ENCODE measurements around the gene CTBP1. TPM values are rescaled to one million over a fixed set of nuclear protein-coding genes. Genes with fewer than 3 reads are reported as not detected.

CTBP1 gene
- total and polyA plus RNA-seq, 7 experiments from 2014 or later: 57.2 to 233 (median 180) TPM

DNA sequence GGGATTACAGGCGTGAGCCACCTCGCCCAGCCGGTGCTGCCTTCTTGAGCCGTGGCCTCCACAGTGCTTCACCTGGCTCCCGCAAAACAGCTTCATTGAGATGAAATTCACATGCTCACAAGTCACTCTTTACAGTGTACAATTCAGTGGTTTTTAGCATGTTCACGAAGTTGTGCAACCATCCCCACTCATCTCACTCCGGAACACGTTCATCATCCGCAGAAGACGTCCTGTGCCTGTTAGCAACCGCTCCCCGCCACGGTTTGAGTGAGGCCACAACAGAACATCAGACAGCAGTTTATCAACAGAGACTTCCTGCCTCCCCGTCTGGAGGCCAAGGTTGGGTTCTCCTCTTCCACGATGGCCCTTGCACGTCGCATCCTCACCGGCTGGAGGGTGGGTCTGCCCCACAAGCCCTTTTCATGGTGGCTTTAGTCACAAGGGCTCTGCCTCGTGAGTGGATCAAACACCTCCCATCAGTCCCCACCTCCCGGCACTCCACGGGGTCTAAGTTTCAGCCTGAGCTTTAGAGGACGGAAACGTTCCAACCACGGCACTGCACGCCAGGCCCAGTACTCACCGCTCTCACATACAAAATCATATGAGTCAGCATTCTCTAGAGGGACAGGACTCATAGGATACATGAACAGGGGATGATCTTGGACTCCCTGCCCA is 46.9 kb downstream of the CTBP1 start:
- H3K36me3 ChIP-seq (ENCODE audit: control insufficient read depth in 2 of 3, insufficient read depth in 3 of 3, low read length in 3 of 3): peaks cover 0 to 3% (median under 1%) of the 10 kb centered on the region in 3 experiments
- H3K4me3 ChIP-seq (ENCODE audit: low read length): peak overlapping the region; percentile 85
- POLR2A ChIA-PET: interaction anchor here (0.6 to 4.1 kb wide), 7 partner anchors 16 to 144 kb away, joined by 3 to 21 read pairs (median 4); partner anchors contain the start of genes CTBP1 and UVSSA
- Mint-ChIP-seq H3K4me1 (peaks cover 12 to 57% (median 43%) of the 10 kb centered on the region in 7 donors), H3K4me3 (peak overlapping the region; percentile 75 to 93 (median 86)), H3K9me3 (peaks cover 0 to 2% (median 0%) of the 10 kb centered on the region in 11 donors), H3K27ac (peak overlapping the region; percentile 92 to 99 (median 97)), H3K36me3 (peaks cover 0 to 6% (median 0%) of the 10 kb centered on the region in 5 donors), H3K27me3 (no peaks in the 10 kb centered on the region)
- DNase-seq: peak; percentile 57 to 91 (median 86)
- intact Hi-C loops (cut with micrococcal nuclease): loop anchor here (1.0 to 5.0 kb wide), 11 partner anchors 15 to 192 kb away; partner anchors contain the start of genes UVSSA (in 2 of the 2), CTBP1 (in 1 of the 2) and MAEA (in 1 of the 2)
- CTCF ChIA-PET: no interaction called here
- peak; percentile 84 for ATAC-seq
- peaks cover 21 to 63% of the 10 kb centered on the region in 2 donors for H3K4me1 ChIP-seq (ENCODE audit: control insufficient read depth in 2 of 2, insufficient read depth in 2 of 2, low read length in 2 of 2)
- no peaks in the 10 kb centered on the region for H3K9me3 ChIP-seq (ENCODE audit: control insufficient read depth in 2 of 3, low read length in 3 of 3)
- H3K27ac ChIP-seq (ENCODE audit: low read depth, low read length): peak overlapping the region; percentile 68
- H3K27me3 ChIP-seq (ENCODE audit: control insufficient read depth in 2 of 2, insufficient read depth in 2 of 2, low read length in 2 of 2): no peaks in the 10 kb centered on the region

DNA sequence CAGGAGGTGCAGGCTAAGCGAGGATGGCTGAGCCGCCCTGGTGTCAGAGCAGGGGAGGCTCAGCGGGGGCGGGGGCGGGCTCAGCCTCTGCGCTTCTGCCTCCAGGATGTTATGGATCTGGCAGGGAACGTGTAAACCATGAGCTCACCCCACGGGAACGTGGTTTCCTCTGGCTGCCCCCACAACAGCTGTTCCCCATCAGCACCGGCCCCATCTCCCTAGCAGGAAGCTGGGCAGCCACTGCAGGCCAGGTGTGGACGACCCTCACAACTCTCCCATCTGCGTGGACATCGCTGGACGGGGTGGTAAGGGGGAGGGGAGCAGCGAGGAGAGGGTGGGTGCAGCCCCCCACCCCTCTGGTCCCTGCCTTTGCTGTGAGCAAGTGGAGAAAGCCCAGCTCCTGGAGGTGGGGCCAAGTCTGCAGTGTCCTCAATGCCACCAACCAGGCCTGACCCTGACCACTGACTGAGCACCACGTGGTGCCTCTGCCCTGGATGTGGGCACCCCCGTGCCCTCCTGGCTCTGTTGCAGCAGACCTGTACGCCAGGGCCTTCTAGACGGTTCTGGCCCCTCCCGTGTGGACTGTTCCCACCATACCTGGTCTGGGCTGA is 48.4 kb downstream of the CTBP1 start:
- peak in 1 of 9 donors; percentile 26 for DNase-seq
- Histone ChIP-seq H3K27ac (ENCODE audit: low read depth, low read length) (peak overlapping the region; percentile 68), H3K9me3 (ENCODE audit: control insufficient read depth in 2 of 3, low read length in 3 of 3) (no peaks in the 10 kb centered on the region), H3K27me3 (ENCODE audit: control insufficient read depth in 2 of 2, insufficient read depth in 2 of 2, low read length in 2 of 2) (no peaks in the 10 kb centered on the region), H3K4me3 (ENCODE audit: low read length) (peak overlapping the region; percentile 85), H3K4me1 (ENCODE audit: control insufficient read depth in 2 of 2, insufficient read depth in 2 of 2, low read length in 2 of 2) (peaks cover 21 to 59% of the 10 kb centered on the region in 2 donors), H3K36me3 (ENCODE audit: control insufficient read depth in 2 of 3, insufficient read depth in 3 of 3, low read length in 3 of 3) (peaks cover 0 to 14% (median 8%) of the 10 kb centered on the region in 3 experiments)
- intact Hi-C loops (cut with micrococcal nuclease): loop anchor here (1.0 to 5.0 kb wide), 3 partner anchors 13 to 68 kb away; no protein-coding TSS in a partner anchor
- Mint-ChIP-seq H3K4me1 (peaks cover 12 to 57% (median 43%) of the 10 kb centered on the region in 7 donors), H3K9me3 (peaks cover 0 to 2% (median 0%) of the 10 kb centered on the region in 11 donors), H3K27ac (peak overlapping the region in 5 of 9 donors; percentile 19 to 99 (median 59)), H3K36me3 (peaks cover 0 to 17% (median 0%) of the 10 kb centered on the region in 5 donors), H3K4me3 (peak overlapping the region; percentile 29 to 93 (median 84)), H3K27me3 (no peaks in the 10 kb centered on the region)
- ChIA-PET CTCF (no interaction called here), POLR2A (interaction anchor here (0.5 to 0.9 kb wide), 2 partner anchors 15 to 509 kb away, joined by 3 to 5 read pairs; no protein-coding TSS in a partner anchor)
- no peak for ATAC-seq

DNA sequence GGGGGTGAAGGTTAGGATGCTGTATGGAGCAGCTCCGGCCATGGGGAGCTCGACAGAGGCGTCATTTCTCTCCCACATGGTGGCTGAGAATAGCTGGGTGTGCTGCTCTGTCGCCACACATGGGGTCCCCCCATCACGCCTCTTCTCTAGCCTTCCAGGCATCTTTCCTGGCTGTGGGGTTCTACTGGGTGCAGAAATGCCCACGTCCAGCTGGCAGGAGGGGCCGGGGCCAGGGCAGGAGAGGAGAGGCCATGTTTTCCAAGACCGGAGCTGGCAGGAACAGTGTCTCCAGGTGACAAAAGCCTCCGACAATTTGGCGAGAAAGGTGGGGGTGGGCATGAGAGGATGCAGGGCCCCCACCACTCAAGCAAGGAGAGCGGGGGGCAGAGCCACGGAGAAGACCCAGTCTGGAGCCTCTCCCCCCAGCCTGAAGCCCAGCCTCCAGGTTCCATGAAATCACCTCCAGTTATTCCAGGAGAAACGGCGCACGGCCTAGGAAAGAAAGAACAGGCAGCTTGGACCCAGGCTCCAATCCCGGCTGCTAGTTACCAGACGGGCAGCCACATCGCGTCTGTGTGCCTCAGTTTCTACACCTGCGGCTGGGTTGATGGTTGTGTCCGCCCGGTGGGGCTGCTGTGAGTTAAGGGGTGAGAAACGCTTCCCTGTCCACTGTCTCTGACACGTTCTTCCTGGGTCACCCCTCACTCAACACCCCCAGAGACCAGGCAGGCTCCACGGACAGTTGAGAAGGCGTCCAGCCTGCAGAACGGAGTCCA is 49.2 kb downstream of the CTBP1 start:
- Histone ChIP-seq H3K9me3 (ENCODE audit: control insufficient read depth in 2 of 3, low read length in 3 of 3) (no peaks in the 10 kb centered on the region), H3K4me3 (ENCODE audit: low read length) (peak overlapping the region; percentile 85), H3K27ac (ENCODE audit: low read depth, low read length) (no peak overlapping the region), H3K27me3 (ENCODE audit: control insufficient read depth in 2 of 2, insufficient read depth in 2 of 2, low read length in 2 of 2) (no peaks in the 10 kb centered on the region), H3K36me3 (ENCODE audit: control insufficient read depth in 2 of 3, insufficient read depth in 3 of 3, low read length in 3 of 3) (peaks cover 0 to 14% (median 8%) of the 10 kb centered on the region in 3 experiments), H3K4me1 (ENCODE audit: control insufficient read depth in 2 of 2, insufficient read depth in 2 of 2, low read length in 2 of 2) (peaks cover 21 to 51% of the 10 kb centered on the region in 2 donors)
- peak overlapping the region in 9 of 10 donors; percentile 29 to 93 (median 84) for H3K4me3 Mint-ChIP-seq
- intact Hi-C loops (cut with micrococcal nuclease): loop anchor here (1.0 to 5.0 kb wide), 2 partner anchors 28 to 67 kb away; no protein-coding TSS in a partner anchor
- peaks cover 12 to 53% (median 42%) of the 10 kb centered on the region in 7 donors for H3K4me1 Mint-ChIP-seq
- H3K36me3 Mint-ChIP-seq: peaks cover 0 to 16% (median 0%) of the 10 kb centered on the region in 5 donors
- ChIA-PET CTCF (no interaction called here), POLR2A (interaction anchor here (0.5 to 1.6 kb wide), 4 partner anchors 14 to 510 kb away, joined by 3 to 5 read pairs (median 4); no protein-coding TSS in a partner anchor)
- H3K27me3 Mint-ChIP-seq: no peaks in the 10 kb centered on the region
- peak overlapping the region in 3 of 9 donors; percentile 59 to 70 (median 60) for H3K27ac Mint-ChIP-seq
- peaks cover 0 to 2% (median 0%) of the 10 kb centered on the region in 11 donors for H3K9me3 Mint-ChIP-seq
- DNase-seq: peak in 1 of 9 donors; percentile 18
- ATAC-seq: no peak

DNA sequence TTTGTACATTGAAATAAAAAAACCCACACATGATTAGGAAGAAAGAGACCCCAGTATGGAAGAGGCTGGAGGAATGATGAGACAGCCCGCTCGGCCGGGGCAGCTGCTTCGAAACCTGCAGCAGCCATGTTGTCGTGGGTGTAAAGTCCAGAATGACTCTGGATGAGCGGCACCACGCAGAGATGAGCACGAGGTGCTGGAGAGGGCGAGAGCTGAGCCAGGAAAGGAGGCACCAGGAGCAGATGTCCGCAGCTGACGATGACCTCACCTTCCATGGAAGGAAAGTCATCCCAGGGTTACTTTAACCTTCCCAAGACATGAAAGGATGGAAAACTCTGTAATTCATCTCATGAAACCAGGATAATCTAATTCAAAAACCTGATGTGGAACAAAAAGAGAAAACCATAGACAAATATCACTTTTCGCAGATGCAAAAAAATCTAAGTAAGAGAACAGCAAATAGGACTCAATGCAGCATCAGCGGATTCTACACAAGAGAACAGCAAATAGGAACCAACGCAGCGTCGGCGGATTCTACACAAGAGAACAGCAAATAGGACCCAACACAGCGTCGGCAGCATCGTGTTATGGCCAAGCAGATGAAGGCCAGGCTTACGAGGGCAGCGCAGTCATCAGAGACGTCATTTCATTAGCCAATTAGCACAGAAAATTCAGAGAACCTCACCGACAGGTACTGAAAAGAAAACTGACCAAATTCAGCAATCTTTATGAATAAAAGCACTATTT is 50.7 kb downstream of the CTBP1 start:
- ATAC-seq (no peak), DNase-seq (no peak)
- ChIA-PET POLR2A (interaction anchor here (1.6 kb wide), 1 partner anchor 49 kb away, joined by 4 read pairs; no protein-coding TSS in a partner anchor), CTCF (no interaction called here)
- Mint-ChIP-seq H3K9me3 (peaks cover 0 to 2% (median 0%) of the 10 kb centered on the region in 11 donors), H3K27me3 (no peaks in the 10 kb centered on the region), H3K4me3 (peak overlapping the region in 7 of 10 donors; percentile 3 to 68 (median 18)), H3K27ac (peak overlapping the region in 8 of 9 donors; percentile 0 to 63 (median 36)), H3K36me3 (peaks cover 0 to 13% (median 0%) of the 10 kb centered on the region in 5 donors), H3K4me1 (peaks cover 12 to 43% (median 28%) of the 10 kb centered on the region in 7 donors)
- Histone ChIP-seq H3K27me3 (ENCODE audit: control insufficient read depth in 2 of 2, insufficient read depth in 2 of 2, low read length in 2 of 2) (no peaks in the 10 kb centered on the region), H3K27ac (ENCODE audit: low read depth, low read length) (no peak overlapping the region), H3K9me3 (ENCODE audit: control insufficient read depth in 2 of 3, low read length in 3 of 3) (no peaks in the 10 kb centered on the region), H3K4me3 (ENCODE audit: low read length) (no peak overlapping the region), H3K4me1 (ENCODE audit: control insufficient read depth in 2 of 2, insufficient read depth in 2 of 2, low read length in 2 of 2) (peaks cover 21 to 37% of the 10 kb centered on the region in 2 donors), H3K36me3 (ENCODE audit: control insufficient read depth in 2 of 3, insufficient read depth in 3 of 3, low read length in 3 of 3) (peaks cover 0 to 14% (median 8%) of the 10 kb centered on the region in 3 experiments)
- intact Hi-C loops (cut with micrococcal nuclease): no loop called here

DNA sequence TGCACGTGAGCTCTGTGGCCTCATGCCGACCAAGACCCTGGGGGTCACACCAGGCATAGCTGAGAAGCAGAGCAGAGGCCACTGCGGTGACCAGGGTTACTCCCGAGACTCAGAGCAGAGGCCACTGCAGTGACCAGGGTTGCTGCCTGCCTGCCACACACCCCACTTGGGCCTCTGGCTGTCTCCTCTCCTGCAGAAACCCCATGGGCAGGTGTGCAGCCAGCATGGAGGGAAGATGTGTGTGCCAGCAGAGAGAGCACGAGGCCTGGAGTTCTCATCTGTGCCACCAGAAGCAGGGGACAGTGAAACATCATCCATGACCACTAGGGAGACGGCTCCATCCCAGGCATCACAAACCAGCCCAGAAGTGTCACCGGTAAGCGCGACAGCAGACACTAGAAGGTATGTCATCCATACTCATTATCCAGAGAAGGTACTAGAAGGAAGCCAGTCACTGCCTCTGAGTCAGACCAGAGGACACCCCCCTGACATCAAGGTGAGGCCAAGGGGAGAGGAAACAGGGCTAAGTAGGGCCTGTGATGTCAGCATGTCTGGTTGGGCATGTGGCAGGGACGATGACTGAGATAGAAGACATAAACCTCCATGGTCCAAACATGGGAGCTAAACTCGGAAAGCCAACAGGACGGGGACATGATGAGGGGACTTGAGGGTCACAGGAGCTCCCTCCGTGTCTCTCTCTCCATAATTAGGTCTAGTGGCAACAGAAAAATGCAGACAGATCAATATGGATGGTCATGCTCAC is 52.3 kb downstream of the CTBP1 start:
- CTCF ChIA-PET: no interaction called here

More for the DNA sequence above, 52.3 kb downstream of the CTBP1 start:
- DNase-seq (no peak), ATAC-seq (no peak)
- Histone ChIP-seq H3K4me3 (ENCODE audit: low read length) (no peak overlapping the region), H3K36me3 (ENCODE audit: control insufficient read depth in 2 of 3, insufficient read depth in 3 of 3, low read length in 3 of 3) (peaks cover 0 to 14% (median 8%) of the 10 kb centered on the region in 3 experiments), H3K4me1 (ENCODE audit: control insufficient read depth in 2 of 2, insufficient read depth in 2 of 2, low read length in 2 of 2) (peaks cover 16 to 20% of the 10 kb centered on the region in 2 donors), H3K27ac (ENCODE audit: low read depth, low read length) (no peak overlapping the region), H3K9me3 (ENCODE audit: control insufficient read depth in 2 of 3, low read length in 3 of 3) (no peaks in the 10 kb centered on the region), H3K27me3 (ENCODE audit: control insufficient read depth in 2 of 2, insufficient read depth in 2 of 2, low read length in 2 of 2) (no peaks in the 10 kb centered on the region)
- intact Hi-C loops (cut with micrococcal nuclease): no loop called here
- Mint-ChIP-seq H3K4me3 (no peak overlapping the region), H3K36me3 (peaks cover 0 to 13% (median 0%) of the 10 kb centered on the region in 5 donors), H3K9me3 (no peaks in the 10 kb centered on the region), H3K27ac (peak overlapping the region in 3 of 9 donors; percentile 9 to 58 (median 37)), H3K4me1 (peaks cover 2 to 28% (median 15%) of the 10 kb centered on the region in 7 donors), H3K27me3 (no peaks in the 10 kb centered on the region)
- POLR2A ChIA-PET: interaction anchor here (0.6 kb wide), 1 partner anchor 30 kb away, joined by 3 read pairs; no protein-coding TSS in a partner anchor
